ENCODE measurements around the gene ATP2B1.

Gene ATP2B1

GRCh38 chr12:89676930-89677329 lies 31.7 kb downstream of the ATP2B1 start:
- Histone ChIP-seq H3K9me3 (ENCODE audit: severe bottlenecking) (no peaks in the 10 kb centered on the region), H3K4me3 (ENCODE audit: low read depth, low read length) (no peak overlapping the region), H3K27me3 (ENCODE audit: insufficient read depth, low read depth, severe bottlenecking) (no peaks in the 10 kb centered on the region), H3K36me3 (no peaks in the 10 kb centered on the region), H3K27ac (no peak overlapping the region)
- TF ChIP-seq CTCF (IDR thresholded peaks at IDR 0.05; ENCODE audit: low read depth, low read length), result no peak
- DNase-seq, result no peak

DNA sequence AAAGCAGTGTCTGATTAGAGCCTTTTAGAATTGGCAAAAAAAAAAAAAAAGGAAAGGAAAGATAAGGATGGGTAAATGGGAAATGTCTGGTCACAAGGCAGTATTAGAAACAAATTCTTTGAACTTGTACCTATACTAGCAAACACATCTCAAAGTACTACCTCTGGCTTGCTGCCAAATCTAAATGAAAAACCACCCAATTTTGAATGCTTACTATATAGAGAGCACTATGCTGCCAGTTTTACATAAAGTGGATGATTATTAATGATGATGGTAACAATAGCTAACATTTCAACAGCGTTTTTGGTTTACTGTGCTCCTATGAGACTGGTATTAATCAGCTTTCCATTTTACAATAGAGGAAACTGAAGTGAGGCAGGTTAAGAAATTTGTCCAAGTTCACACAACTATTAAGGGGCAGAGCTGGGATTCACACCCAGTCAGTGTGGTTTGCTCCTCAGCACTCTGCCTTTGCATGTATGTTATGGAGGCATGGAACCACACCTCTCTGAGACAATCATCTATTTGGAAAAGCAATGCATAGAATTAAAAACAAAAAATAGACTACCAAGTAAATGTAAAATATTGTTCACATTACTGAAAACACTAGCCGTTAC lies 34.2 kb downstream of the ATP2B1 start:
- Histone ChIP-seq H3K4me3 (ENCODE audit: low read depth, low read length) (no peak overlapping the region), H3K9me3 (ENCODE audit: severe bottlenecking) (no peaks in the 10 kb centered on the region), H3K27me3 (ENCODE audit: insufficient read depth, low read depth, severe bottlenecking) (no peaks in the 10 kb centered on the region), H3K27ac (no peak overlapping the region), H3K36me3 (no peaks in the 10 kb centered on the region)
- TF ChIP-seq CTCF (IDR thresholded peaks at IDR 0.05; ENCODE audit: low read depth, low read length), result no peak
- DNase-seq, result no peak

GRCh38 chr12:89673603-89674002 lies 35.0 kb downstream of the ATP2B1 start:
- no peaks in the 10 kb centered on the region for H3K9me3 ChIP-seq (ENCODE audit: severe bottlenecking)
- DNase-seq, result no peak
- H3K36me3 ChIP-seq, result no peaks in the 10 kb centered on the region; the same call in 1 of the 2 replicates
- no peaks in the 10 kb centered on the region for H3K27me3 ChIP-seq (ENCODE audit: insufficient read depth, low read depth, severe bottlenecking)
- no peak for TF ChIP-seq CTCF (IDR thresholded peaks at IDR 0.05; ENCODE audit: low read depth, low read length)
- H3K4me3 ChIP-seq (ENCODE audit: low read depth, low read length), result no peak overlapping the region
- no peak overlapping the region for H3K27ac ChIP-seq

DNA sequence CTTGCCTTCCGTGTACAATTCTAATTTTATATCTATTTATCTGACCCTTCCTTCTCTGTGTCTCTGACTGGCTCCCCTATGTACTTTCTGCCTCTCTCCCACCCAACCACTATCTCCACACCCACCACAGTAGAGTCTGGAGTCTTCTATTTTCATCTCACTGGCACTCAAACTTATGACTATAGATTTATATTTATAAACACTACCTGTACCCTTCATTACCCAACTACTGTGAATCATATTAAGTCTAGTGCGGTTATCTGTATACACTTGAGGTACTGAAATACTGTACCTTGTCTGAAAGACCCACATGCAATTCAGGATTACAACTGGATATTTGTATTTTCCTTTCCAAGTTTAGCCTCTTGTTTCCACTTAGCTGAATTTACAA lies 36.1 kb downstream of the ATP2B1 start:
- no peak for TF ChIP-seq CTCF (IDR thresholded peaks at IDR 0.05; ENCODE audit: low read depth, low read length)
- H3K4me3 ChIP-seq (ENCODE audit: low read depth, low read length), result no peak overlapping the region

GRCh38 chr12:89671469-89671868 lies 37.2 kb downstream of the ATP2B1 start:
- Histone ChIP-seq H3K4me3 (ENCODE audit: low read depth, low read length) (no peak overlapping the region), H3K27ac (no peak overlapping the region), H3K36me3 (no peaks in the 10 kb centered on the region; the same call in 1 of the 2 replicates), H3K27me3 (ENCODE audit: insufficient read depth, low read depth, severe bottlenecking) (no peaks in the 10 kb centered on the region), H3K9me3 (ENCODE audit: severe bottlenecking) (no peaks in the 10 kb centered on the region)
- DNase-seq, result no peak
- no peak for TF ChIP-seq CTCF (IDR thresholded peaks at IDR 0.05; ENCODE audit: low read depth, low read length)

More for the DNA sequence above, 36.1 kb downstream of the ATP2B1 start:
- Histone ChIP-seq H3K27ac (no peak overlapping the region), H3K36me3 (no peaks in the 10 kb centered on the region; the same call in 1 of the 2 replicates), H3K27me3 (ENCODE audit: insufficient read depth, low read depth, severe bottlenecking) (no peaks in the 10 kb centered on the region), H3K9me3 (ENCODE audit: severe bottlenecking) (no peaks in the 10 kb centered on the region)
- DNase-seq, result no peak

DNA sequence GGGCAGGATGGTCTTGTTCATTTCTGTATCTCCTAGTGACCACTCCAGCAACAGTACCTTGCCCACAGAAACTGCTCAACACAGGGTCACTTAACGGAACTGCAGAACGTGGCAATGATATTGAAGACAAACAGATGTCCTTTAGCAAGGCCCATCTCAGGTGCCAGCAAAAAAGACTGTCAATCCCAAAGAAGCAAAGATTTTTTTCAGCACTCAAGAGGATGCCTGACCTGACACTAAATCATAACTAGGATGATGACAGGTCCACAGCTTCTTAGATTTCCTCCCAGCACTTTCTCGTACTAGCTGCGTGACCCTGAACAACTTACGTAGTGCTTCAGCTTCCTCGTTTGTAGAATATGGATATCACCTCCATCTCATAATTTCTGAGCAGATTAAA lies 39.4 kb downstream of the ATP2B1 start:
- Histone ChIP-seq H3K27ac (no peak overlapping the region), H3K9me3 (ENCODE audit: severe bottlenecking) (no peaks in the 10 kb centered on the region), H3K27me3 (ENCODE audit: insufficient read depth, low read depth, severe bottlenecking) (no peaks in the 10 kb centered on the region), H3K36me3 (no peaks in the 10 kb centered on the region; the same call in 1 of the 2 replicates), H3K4me3 (ENCODE audit: low read depth, low read length) (no peak overlapping the region)
- no peak for TF ChIP-seq CTCF (IDR thresholded peaks at IDR 0.05; ENCODE audit: low read depth, low read length)
- DNase-seq, result no peak

Data from WERI-Rb-1 (cell line).